GM21367 (cell line): ENCODE data around the gene LPCAT1.
"Not testable (repeated sequence)": the region's sequence is repeated elsewhere in the genome, so short reads cannot be mapped to it uniquely, and the experiment has no call there.

Experiments
- ATAC-seq: cut with Tn5 transposase; IDR thresholded peaks from one replicate; pipeline ENCODE4 v1.9.1; 2021; ENCODE audit not compliant: unreplicated experiment

Gene LPCAT1

GRCh38 chr5:1431021-1431811 lies 92.5 kb downstream of the LPCAT1 start:
- ATAC-seq, result no peak

- no peak for ATAC-seq
Measured at GRCh38 chr5:1430121-1430795, 93.5 kb downstream of the LPCAT1 start.

GRCh38 chr5:1429496-1429895 lies 94.3 kb downstream of the LPCAT1 start:
- no peak for ATAC-seq

GRCh38 chr5:1429066-1429465 lies 94.7 kb downstream of the LPCAT1 start:
- ATAC-seq, result no peak

- no peak for ATAC-seq
Measured at GRCh38 chr5:1428107-1428506, 95.7 kb downstream of the LPCAT1 start.

GRCh38 chr5:1424716-1425115 lies 99.0 kb downstream of the LPCAT1 start:
- no peak for ATAC-seq

- no peak for ATAC-seq
Measured at GRCh38 chr5:1423901-1424603, 99.7 kb downstream of the LPCAT1 start.

GRCh38 chr5:1422522-1422921 lies 101.2 kb downstream of the LPCAT1 start:
- ATAC-seq, result not testable (repeated sequence)

- ATAC-seq, result no peak
Measured at GRCh38 chr5:1421521-1422341, 102.0 kb downstream of the LPCAT1 start.

- no peak for ATAC-seq
Measured at GRCh38 chr5:1420211-1421195, 103.3 kb downstream of the LPCAT1 start.

- ATAC-seq, result no peak
Measured at GRCh38 chr5:1419476-1420210, 104.1 kb downstream of the LPCAT1 start.

- no peak for ATAC-seq
Measured at GRCh38 chr5:1418921-1419280, 104.9 kb downstream of the LPCAT1 start.

GRCh38 chr5:1418238-1418920 lies 105.4 kb downstream of the LPCAT1 start:
- no peak for ATAC-seq

- no peak for ATAC-seq
Measured at GRCh38 chr5:1417586-1418225, 106.1 kb downstream of the LPCAT1 start.

- ATAC-seq, result no peak
Measured at GRCh38 chr5:1416856-1417469, 106.8 kb downstream of the LPCAT1 start.

GRCh38 chr5:1415626-1416360 lies 108.0 kb downstream of the LPCAT1 start:
- ATAC-seq, result no peak

- no peak for ATAC-seq
Measured at GRCh38 chr5:1415059-1415425, 108.7 kb downstream of the LPCAT1 start.
